WERI-Rb-1 (cell line): ENCODE measurements around the gene MAD1L1.

ENCODE experiments used
- DNase-seq: peaks from one replicate; pipeline ENCODE4 v3.0.0-alpha.2; 2020
- H3K27ac ChIP-seq: fragments of 250-450 bp; sonication (Bioruptor Pico); 2 replicates; pipeline ENCODE4 v1.5.1; 2020; ENCODE audit warnings: mild to moderate bottlenecking, moderate library complexity
- H3K27me3 ChIP-seq: fragments of 250-450 bp; sonication (Bioruptor Pico); 2 replicates; pipeline ENCODE4 v1.5.1; 2021; ENCODE audit warnings: mild to moderate bottlenecking, low read depth, moderate library complexity; ENCODE audit not compliant: insufficient read depth, severe bottlenecking
- H3K36me3 ChIP-seq: fragments of 250-450 bp; sonication (Bioruptor Pico); 2 replicates; pipeline ENCODE4 v1.5.1; 2020; ENCODE audit warnings: mild to moderate bottlenecking, moderate library complexity
- H3K4me3 ChIP-seq: 2 replicates; pipeline ENCODE4 v1.5.1; 2011; ENCODE audit warnings: low read depth, mild to moderate bottlenecking, control low read depth, low read length
- H3K9me3 ChIP-seq: fragments of 250-450 bp; sonication (Bioruptor Pico); 2 replicates; pipeline ENCODE4 v1.5.1; 2021; ENCODE audit warnings: mild to moderate bottlenecking, moderate library complexity; ENCODE audit not compliant: severe bottlenecking
- CTCF ChIP-seq: IDR thresholded peaks from 2 replicates; pipeline ENCODE4 v1.5.1; 2011; ENCODE audit warnings: low read depth, mild to moderate bottlenecking, control low read depth, inconsistent platforms, low read length

MAD1L1 gene

GRCh38 chr7:1956611-1957470, 275.9 kb downstream of the MAD1L1 start:
- no peak for DNase-seq
- H3K27ac ChIP-seq = no peak overlapping the region
- TF ChIP-seq CTCF = no peak
- H3K36me3 ChIP-seq = peaks cover 8% of the 10 kb centered on the region
- H3K4me3 ChIP-seq = no peak overlapping the region
- no peaks in the 10 kb centered on the region for H3K27me3 ChIP-seq
- H3K9me3 ChIP-seq = no peaks in the 10 kb centered on the region

GRCh38 chr7:1956141-1956540, 276.6 kb downstream of the MAD1L1 start:
- TF ChIP-seq CTCF = no peak
- Histone ChIP-seq H3K4me3 (no peak overlapping the region), H3K27ac (no peak overlapping the region), H3K27me3 (no peaks in the 10 kb centered on the region), H3K36me3 (peaks cover 8% of the 10 kb centered on the region), H3K9me3 (no peaks in the 10 kb centered on the region)
- no peak for DNase-seq

- peak; percentile 35 for TF ChIP-seq CTCF
- Histone ChIP-seq H3K9me3 (no peaks in the 10 kb centered on the region), H3K27ac (no peak overlapping the region), H3K36me3 (peaks cover 8% of the 10 kb centered on the region), H3K27me3 (no peaks in the 10 kb centered on the region), H3K4me3 (no peak overlapping the region)
- peak; percentile 56 for DNase-seq
These were observed 278.3 kb downstream of the MAD1L1 start for GRCh38 chr7:1954366-1955004.

- no peak overlapping the region for H3K27ac ChIP-seq
- no peaks in the 10 kb centered on the region for H3K27me3 ChIP-seq
- no peak for TF ChIP-seq CTCF
- H3K36me3 ChIP-seq = peaks cover 8% of the 10 kb centered on the region
- H3K4me3 ChIP-seq = no peak overlapping the region
- H3K9me3 ChIP-seq = no peaks in the 10 kb centered on the region
- no peak for DNase-seq
These were observed 279.2 kb downstream of the MAD1L1 start for GRCh38 chr7:1953199-1954190.

- H3K27ac ChIP-seq = no peak overlapping the region
- no peaks in the 10 kb centered on the region for H3K9me3 ChIP-seq
- peaks cover 8% of the 10 kb centered on the region for H3K36me3 ChIP-seq
- no peak for DNase-seq
- H3K27me3 ChIP-seq = no peaks in the 10 kb centered on the region
- TF ChIP-seq CTCF = no peak
- no peak overlapping the region for H3K4me3 ChIP-seq
These were observed 280.0 kb downstream of the MAD1L1 start for GRCh38 chr7:1952781-1953180.
